Measurements from ENCODE around the gene KIRREL3. TPM values are rescaled to one million over a fixed set of nuclear protein-coding genes. Genes with fewer than 3 reads are reported as not detected.

Gene KIRREL3
- total and polyA plus RNA-seq, 2 of the 4 experiments (the other 2 are of a cell fraction), result 10.9 to 15.9 TPM

DNA sequence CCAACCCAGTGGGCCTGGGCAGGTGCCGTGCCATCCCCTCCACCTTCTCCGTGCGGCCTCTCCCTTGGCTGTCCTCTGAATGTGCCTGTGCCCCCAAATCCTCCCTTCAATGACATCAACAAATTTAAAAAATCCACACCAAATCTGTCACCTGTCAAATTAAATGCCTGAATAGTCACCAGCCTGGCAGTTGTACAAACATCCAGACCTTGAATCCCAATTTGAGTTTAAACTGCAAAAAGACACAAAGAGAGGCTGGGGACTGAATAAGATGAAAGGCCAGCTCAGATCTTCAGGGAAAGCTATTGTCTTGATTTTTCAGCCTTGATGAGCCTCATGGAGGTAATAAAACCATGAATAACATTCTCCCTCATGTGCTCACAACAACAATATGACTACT, 194.7 kb downstream of the KIRREL3 start:
- H3K56ac ChIP-seq (ENCODE audit: extremely low read depth, insufficient read depth, low read length), result no peak overlapping the region
- no peak overlapping the region for H4K8ac ChIP-seq (ENCODE audit: low read depth in 2 of 2, low read length in 2 of 2)
- H2AK9ac ChIP-seq (replicated peaks; ENCODE audit: low read depth, low read length, poor library complexity), result no peak overlapping the region
- ATAC-seq (ENCODE audit: low read depth) (no peak), DNase-seq (no peak)
- no peak overlapping the region for H2AFZ ChIP-seq (replicated peaks; ENCODE audit: low read length, poor library complexity)
- no peak overlapping the region for H3K4me3 ChIP-seq (ENCODE audit: insufficient read depth, low read depth, low read length)
- H2AK5ac ChIP-seq (ENCODE audit: low read depth, low read length), result no peak overlapping the region
- no TSS peak for BruUV-seq (replicated peaks)
- no peaks in the 10 kb centered on the region for H3K9me3 ChIP-seq (ENCODE audit: control insufficient read depth, insufficient read depth, low read length)
- 100% methylated on average over 3 of the region's 3 CpGs; no CpG with 5 or more reads in 1 of the 2 experiments for WGBS, 2 experiments (ENCODE audit: extremely low coverage in 2 of 2, insufficient read length in 1 of 2)
- no peak overlapping the region for H2BK15ac ChIP-seq (ENCODE audit: low read depth, low read length)
- intact Hi-C loops (cut with micrococcal nuclease), result no loop called here
- no peak overlapping the region for H3K14ac ChIP-seq (replicated peaks; ENCODE audit: low read depth, low read length)
- no peak for TF ChIP-seq RCOR1 (IDR thresholded peaks at IDR 0.05; ENCODE audit: insufficient replicate concordance, low read length)
- TF ChIP-seq MXI1 (IDR thresholded peaks at IDR 0.05; ENCODE audit: borderline replicate concordance, low read depth, low read length), result no peak
- no peak for TF ChIP-seq NFE2L2 (IDR thresholded peaks at IDR 0.05; ENCODE audit: low read depth, low read length)
- no peak for TF ChIP-seq CHD1 (IDR thresholded peaks at IDR 0.05; ENCODE audit: low read depth, low read length)
- TF ChIP-seq, protein P1, sequence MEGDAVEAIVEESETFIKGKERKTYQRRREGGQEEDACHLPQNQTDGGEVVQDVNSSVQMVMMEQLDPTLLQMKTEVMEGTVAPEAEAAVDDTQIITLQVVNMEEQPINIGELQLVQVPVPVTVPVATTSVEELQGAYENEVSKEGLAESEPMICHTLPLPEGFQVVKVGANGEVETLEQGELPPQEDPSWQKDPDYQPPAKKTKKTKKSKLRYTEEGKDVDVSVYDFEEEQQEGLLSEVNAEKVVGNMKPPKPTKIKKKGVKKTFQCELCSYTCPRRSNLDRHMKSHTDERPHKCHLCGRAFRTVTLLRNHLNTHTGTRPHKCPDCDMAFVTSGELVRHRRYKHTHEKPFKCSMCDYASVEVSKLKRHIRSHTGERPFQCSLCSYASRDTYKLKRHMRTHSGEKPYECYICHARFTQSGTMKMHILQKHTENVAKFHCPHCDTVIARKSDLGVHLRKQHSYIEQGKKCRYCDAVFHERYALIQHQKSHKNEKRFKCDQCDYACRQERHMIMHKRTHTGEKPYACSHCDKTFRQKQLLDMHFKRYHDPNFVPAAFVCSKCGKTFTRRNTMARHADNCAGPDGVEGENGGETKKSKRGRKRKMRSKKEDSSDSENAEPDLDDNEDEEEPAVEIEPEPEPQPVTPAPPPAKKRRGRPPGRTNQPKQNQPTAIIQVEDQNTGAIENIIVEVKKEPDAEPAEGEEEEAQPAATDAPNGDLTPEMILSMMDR (conservative IDR thresholded peaks at IDR 0.05; ENCODE audit: low read depth, low read length), result no peak
- no peak for TF ChIP-seq RAD21 (IDR thresholded peaks at IDR 0.05; ENCODE audit: low read length)
- TF ChIP-seq BHLHE40 (IDR thresholded peaks at IDR 0.05; ENCODE audit: low read depth, low read length), result no peak
- no peak for TF ChIP-seq FOS (IDR thresholded peaks at IDR 0.05; ENCODE audit: low read depth, low read length)
- no peak for TF ChIP-seq POLR2A (IDR thresholded peaks at IDR 0.05; ENCODE audit: low read depth, low read length)
- TF ChIP-seq MAZ (IDR thresholded peaks at IDR 0.05; ENCODE audit: borderline replicate concordance, low read depth, low read length), result no peak
- TF ChIP-seq, protein P2, sequence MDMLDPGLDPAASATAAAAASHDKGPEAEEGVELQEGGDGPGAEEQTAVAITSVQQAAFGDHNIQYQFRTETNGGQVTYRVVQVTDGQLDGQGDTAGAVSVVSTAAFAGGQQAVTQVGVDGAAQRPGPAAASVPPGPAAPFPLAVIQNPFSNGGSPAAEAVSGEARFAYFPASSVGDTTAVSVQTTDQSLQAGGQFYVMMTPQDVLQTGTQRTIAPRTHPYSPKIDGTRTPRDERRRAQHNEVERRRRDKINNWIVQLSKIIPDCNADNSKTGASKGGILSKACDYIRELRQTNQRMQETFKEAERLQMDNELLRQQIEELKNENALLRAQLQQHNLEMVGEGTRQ (IDR thresholded peaks at IDR 0.05; ENCODE audit: low read depth, low read length), result no peak
- TF ChIP-seq ELK1 (IDR thresholded peaks at IDR 0.05; ENCODE audit: borderline replicate concordance, low read depth, low read length), result no peak
- no peak for TF ChIP-seq MAFK (IDR thresholded peaks at IDR 0.05; ENCODE audit: low read depth, low read length)
- TF ChIP-seq CEBPB (IDR thresholded peaks at IDR 0.05; ENCODE audit: low read depth, low read length), result no peak
- no peak for TF ChIP-seq RFX5 (IDR thresholded peaks at IDR 0.05; ENCODE audit: low read depth, low read length)
- TF ChIP-seq SMC3 (IDR thresholded peaks at IDR 0.05; ENCODE audit: low read depth, low read length), result no peak
- no peak overlapping the region for H3K23ac ChIP-seq (ENCODE audit: low read depth, low read length)
- in situ Hi-C loops (cut with MboI; ENCODE audit: low sequenced_read_pairs), result no loop called here
- dilution Hi-C loops (cut with HindIII; ENCODE audit: low sequenced_read_pairs, unreplicated experiment), result no loop called here
- no peak overlapping the region for H3K4me2 ChIP-seq (ENCODE audit: low read depth, low read length)
- POLR2A ChIA-PET (ENCODE audit: unreplicated experiment), result no interaction called here
- no peaks in the 10 kb centered on the region for H3K27me3 ChIP-seq (ENCODE audit: control insufficient read depth, insufficient read depth, low read length)
- no peak overlapping the region for H3K27ac ChIP-seq (ENCODE audit: insufficient read depth, low read length)
- H3K18ac ChIP-seq (ENCODE audit: low read depth, low read length), result no peak overlapping the region
- H2BK5ac ChIP-seq (ENCODE audit: low read depth, low read length, poor library complexity, severe bottlenecking), result no peak overlapping the region
- CTCF ChIA-PET, result interaction anchor here (1.0 kb wide), 1 partner anchor 89 kb away, joined by 3 read pairs; no protein-coding TSS in a partner anchor
- no peak overlapping the region for H2BK120ac ChIP-seq (ENCODE audit: low read depth, low read length)
- H4K5ac ChIP-seq (ENCODE audit: low read depth, low read length), result no peak overlapping the region
- H3K9me1 ChIP-seq (ENCODE audit: insufficient read depth, low read length), result no peaks in the 10 kb centered on the region; the same call in 1 of the 2 replicates
- H2BK20ac ChIP-seq (ENCODE audit: low read depth, low read length), result no peak overlapping the region
- H3K4me1 ChIP-seq (ENCODE audit: control insufficient read depth, insufficient read depth, low read length), result peaks cover 2% of the 10 kb centered on the region; the same call in 1 of the 2 replicates
- no peaks in the 10 kb centered on the region for H3K36me3 ChIP-seq (ENCODE audit: control insufficient read depth, insufficient read depth, low read length)
- H3K79me1 ChIP-seq (ENCODE audit: low read depth in 1 of 2, low read length in 2 of 2), result peaks cover 5 to 14% of the 10 kb centered on the region in 2 experiments; a peak in 2 of 4 replicates
- H3K4ac ChIP-seq (ENCODE audit: low read depth, low read length), result no peak overlapping the region
- H4K20me1 ChIP-seq (ENCODE audit: insufficient read depth, low read length), result no peaks in the 10 kb centered on the region
- no peak overlapping the region for H4K91ac ChIP-seq (ENCODE audit: insufficient read depth, low read depth, low read length)
- no peak overlapping the region for H3K9ac ChIP-seq (ENCODE audit: low read depth, low read length)

Measured in IMR-90 (cell line).